ENCODE measurements around the gene GVQW3. TPM values are rescaled to one million over a fixed set of nuclear protein-coding genes. Genes with fewer than 3 reads are reported as not detected.

GVQW3 gene
- polyA plus RNA-seq, 1 donor (not counting 4 experiments of a cell fraction or from before 2014, with no cell fraction given): 0.80 TPM

GRCh38 chr11:76455931-76456330 is 74.8 kb downstream of the GVQW3 start:
- dilution Hi-C loops (cut with MboI; ENCODE audit: extremely low pct_ligation_motif_present, low sequenced_read_pairs): no loop called here
- H3K4me2 ChIP-seq (ENCODE audit: control insufficient read depth, extremely low read depth, insufficient read depth, low read depth, low read length): no peak overlapping the region
- no peaks in the 10 kb centered on the region for H3K79me2 ChIP-seq (ENCODE audit: control insufficient read depth, insufficient read depth, low read length)
- H3K27ac ChIP-seq (ENCODE audit: control insufficient read depth, insufficient read depth, low read length): no peak overlapping the region
- H3K9ac ChIP-seq (ENCODE audit: control insufficient read depth, extremely low read depth, insufficient read depth, low read length): no peak overlapping the region
- peaks cover 5% of the 10 kb centered on the region in 2 experiments for H3K36me3 ChIP-seq (ENCODE audit: control insufficient read depth in 2 of 2, extremely low read depth in 1 of 2, insufficient read depth in 2 of 2, low read length in 2 of 2)
- H3K9me1 ChIP-seq (ENCODE audit: control insufficient read depth, extremely low read depth, insufficient read depth, low read length): no peaks in the 10 kb centered on the region
- H3K9me3 ChIP-seq (ENCODE audit: control insufficient read depth, low read depth, low read length): no peaks in the 10 kb centered on the region
- FAIRE-seq (no peak), DNase-seq (ENCODE audit: low read depth, low spot score) (no peak)
- TF ChIP-seq CTCF (optimal IDR thresholded peaks at IDR 0.05 in 1 of 3, IDR thresholded peaks at IDR 0.05 in 1 of 3, conservative IDR thresholded peaks at IDR 0.05 in 1 of 3; ENCODE audit: extremely low read depth in 1 of 3, insufficient read depth in 2 of 3, low read length in 3 of 3) (no peak), EZH2 (IDR thresholded peaks at IDR 0.05; ENCODE audit: low read length) (no peak)
- no peak overlapping the region for H3K4me3 ChIP-seq (ENCODE audit: control insufficient read depth in 2 of 3, extremely low read depth in 1 of 3, insufficient read depth in 2 of 3, low read depth in 1 of 3, low read length in 3 of 3)
- no peak overlapping the region for H2AFZ ChIP-seq (ENCODE audit: control insufficient read depth, low read length)
- H3K27me3 ChIP-seq (ENCODE audit: control insufficient read depth, extremely low read depth, insufficient read depth, low read length): no peaks in the 10 kb centered on the region
- no peaks in the 10 kb centered on the region for H3K4me1 ChIP-seq (ENCODE audit: control insufficient read depth, extremely low read depth, insufficient read depth, low read length)
- H4K20me1 ChIP-seq (ENCODE audit: control insufficient read depth, extremely low read depth, insufficient read depth, low read length): no peaks in the 10 kb centered on the region

GRCh38 chr11:76456571-76456970 is 75.4 kb downstream of the GVQW3 start:
- Histone ChIP-seq H3K4me1 (ENCODE audit: control insufficient read depth, extremely low read depth, insufficient read depth, low read length) (no peaks in the 10 kb centered on the region), H4K20me1 (ENCODE audit: control insufficient read depth, extremely low read depth, insufficient read depth, low read length) (no peaks in the 10 kb centered on the region), H3K36me3 (ENCODE audit: control insufficient read depth in 2 of 2, extremely low read depth in 1 of 2, insufficient read depth in 2 of 2, low read length in 2 of 2) (peaks cover 5% of the 10 kb centered on the region in 2 experiments)

More at GRCh38 chr11:76456571-76456970, 75.4 kb downstream of the GVQW3 start:
- Histone ChIP-seq H3K9me3 (ENCODE audit: control insufficient read depth, low read depth, low read length) (no peaks in the 10 kb centered on the region), H3K4me3 (ENCODE audit: control insufficient read depth in 2 of 3, extremely low read depth in 1 of 3, insufficient read depth in 2 of 3, low read depth in 1 of 3, low read length in 3 of 3) (no peak overlapping the region), H3K9ac (ENCODE audit: control insufficient read depth, extremely low read depth, insufficient read depth, low read length) (no peak overlapping the region), H3K4me2 (ENCODE audit: control insufficient read depth, extremely low read depth, insufficient read depth, low read depth, low read length) (no peak overlapping the region), H3K27ac (ENCODE audit: control insufficient read depth, insufficient read depth, low read length) (no peak overlapping the region), H2AFZ (ENCODE audit: control insufficient read depth, low read length) (no peak overlapping the region), H3K27me3 (ENCODE audit: control insufficient read depth, extremely low read depth, insufficient read depth, low read length) (no peaks in the 10 kb centered on the region), H3K79me2 (ENCODE audit: control insufficient read depth, insufficient read depth, low read length) (no peaks in the 10 kb centered on the region), H3K9me1 (ENCODE audit: control insufficient read depth, extremely low read depth, insufficient read depth, low read length) (no peaks in the 10 kb centered on the region)
- dilution Hi-C loops (cut with MboI; ENCODE audit: extremely low pct_ligation_motif_present, low sequenced_read_pairs): no loop called here
- DNase-seq (ENCODE audit: low read depth, low spot score) (no peak), FAIRE-seq (no peak)
- no peak for TF ChIP-seq CTCF (optimal IDR thresholded peaks at IDR 0.05 in 1 of 3, IDR thresholded peaks at IDR 0.05 in 1 of 3, conservative IDR thresholded peaks at IDR 0.05 in 1 of 3; ENCODE audit: extremely low read depth in 1 of 3, insufficient read depth in 2 of 3, low read length in 3 of 3)
- TF ChIP-seq EZH2 (IDR thresholded peaks at IDR 0.05; ENCODE audit: low read length): no peak

Small RNAs within 50 kb of the gene (small RNA-seq; reads per million reads assigned to genes)
- gene RF00019 (ENCODE audit: insufficient read length in 3 of 3, low read depth in 3 of 3, low replicate concordance in 1 of 3): 0 reads per million in 3 experiments

Other genes starting within 250 kb of the GVQW3 start
- 0.08 TPM in 1 of 3 replicates, not detected in the others for gene WNT11, start 174.8 kb upstream of the GVQW3 start, polyA plus RNA-seq
- gene THAP12, start 191 bp upstream of the GVQW3 start, polyA plus RNA-seq: 24.9 to 49.8 TPM (median 28.8 TPM) in 3 replicates
- 9.3 to 11.3 TPM (median 10.1 TPM) in 3 replicates for gene EMSY, start 63.7 kb downstream of the GVQW3 start, polyA plus RNA-seq